ENCODE results near the gene CYP26B1. TPM values are rescaled to one million over a fixed set of nuclear protein-coding genes. Genes with fewer than 3 reads are reported as not detected.
A peak's percentile ranks its signal among the peaks of the same experiment; 100 is the strongest.

The CYP26B1 gene
- total and polyA plus RNA-seq, 4 donors, result 0.47 to 1.8 (median 0.65) TPM

DNA sequence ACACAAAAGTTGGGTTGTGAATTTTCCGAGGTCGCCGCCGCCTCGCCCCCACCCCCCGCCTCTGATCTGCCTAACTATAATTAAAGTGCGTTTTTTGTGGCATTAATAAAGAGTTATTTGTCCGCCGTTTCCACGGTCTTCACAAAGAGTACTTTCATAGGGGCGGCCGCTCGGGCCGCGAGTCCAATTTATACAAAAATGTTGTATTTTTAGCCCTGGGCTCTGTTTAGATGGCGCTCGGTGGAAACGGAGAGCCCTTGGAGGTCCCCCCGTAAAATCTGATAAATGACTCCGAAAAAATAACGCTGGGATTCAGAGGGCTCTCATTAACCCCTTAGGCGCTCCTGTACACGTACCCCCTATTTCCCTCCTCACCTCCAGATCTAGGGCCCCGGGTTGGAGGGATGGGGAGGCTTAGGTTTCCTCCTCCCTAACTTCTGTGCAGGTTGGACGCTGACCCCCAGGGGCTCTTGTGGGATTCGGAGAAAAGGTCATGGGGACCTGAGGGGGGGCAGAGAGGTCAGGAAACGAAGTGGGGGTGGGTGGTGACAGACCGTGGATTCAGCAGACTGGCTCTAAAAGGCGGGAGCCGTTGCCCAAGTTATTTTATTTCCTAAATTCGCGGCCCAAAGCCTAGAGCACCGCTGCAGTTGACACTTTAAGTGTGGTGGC is 1.9 kb downstream of the CYP26B1 start:
- no peak overlapping the region for H3K27ac ChIP-seq (ENCODE audit: low read depth in 1 of 2, low read length in 2 of 2)
- peaks cover 31 to 71% (median 46%) of the 10 kb centered on the region in 4 donors for H3K4me1 ChIP-seq (ENCODE audit: control insufficient read depth in 4 of 4, insufficient read depth in 4 of 4, low read length in 3 of 4)
- DNase-seq (ENCODE audit: low spot score), result no peak
- TF ChIP-seq, protein P1, sequence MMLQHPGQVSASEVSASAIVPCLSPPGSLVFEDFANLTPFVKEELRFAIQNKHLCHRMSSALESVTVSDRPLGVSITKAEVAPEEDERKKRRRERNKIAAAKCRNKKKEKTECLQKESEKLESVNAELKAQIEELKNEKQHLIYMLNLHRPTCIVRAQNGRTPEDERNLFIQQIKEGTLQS (IDR thresholded peaks at IDR 0.05), result no peak
- TF ChIP-seq RXRA (IDR thresholded peaks at IDR 0.05) (no peak), RAD21 (IDR thresholded peaks at IDR 0.05) (no peak), HNF4G (IDR thresholded peaks at IDR 0.05) (no peak), JUND (IDR thresholded peaks at IDR 0.05) (no peak), NR2F2 (IDR thresholded peaks at IDR 0.05) (no peak)
- peaks cover 0 to 7% (median 0%) of the 10 kb centered on the region in 4 donors for H3K9me3 ChIP-seq (ENCODE audit: control insufficient read depth in 4 of 4, low read length in 3 of 4)
- no peak overlapping the region for H3K9ac ChIP-seq (ENCODE audit: low read depth in 1 of 2, low read length in 2 of 2)
- H3K27me3 ChIP-seq (ENCODE audit: control insufficient read depth in 4 of 4, insufficient read depth in 4 of 4, low read length in 3 of 4), result peaks cover 4 to 8% (median 7%) of the 10 kb centered on the region in 4 donors
- WGBS, result 4% methylated on average over 33 of the region's 33 CpGs
- peak overlapping the region in 1 of 3 donors; percentile 47 for H3K4me3 ChIP-seq (ENCODE audit: low read depth in 1 of 3, low read length in 3 of 3)
- no peaks in the 10 kb centered on the region for H3K36me3 ChIP-seq (ENCODE audit: control insufficient read depth in 4 of 4, insufficient read depth in 3 of 4, low read depth in 1 of 4, low read length in 3 of 4)

DNA sequence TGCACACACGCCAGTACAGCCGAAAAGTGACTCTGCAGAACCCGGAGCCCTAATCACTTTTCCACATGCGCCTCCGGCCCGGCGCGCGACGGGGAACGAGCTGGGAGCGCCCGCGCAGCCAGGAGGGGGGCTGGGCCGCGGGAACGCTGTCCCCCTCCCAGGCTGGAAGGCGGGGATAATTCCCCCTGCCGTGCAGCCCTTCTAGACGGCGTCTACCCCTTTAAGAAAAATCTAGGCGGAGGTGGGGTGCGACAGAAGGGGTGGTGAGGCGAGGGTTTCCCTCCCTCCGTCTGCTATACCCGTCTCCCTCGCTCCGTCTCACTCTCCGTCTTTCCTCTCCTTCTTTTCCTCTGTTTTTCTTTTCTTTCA is 2.4 kb downstream of the CYP26B1 start:
- no peaks in the 10 kb centered on the region for H3K36me3 ChIP-seq (ENCODE audit: control insufficient read depth in 4 of 4, insufficient read depth in 3 of 4, low read depth in 1 of 4, low read length in 3 of 4)
- peak; percentile 30 for DNase-seq (ENCODE audit: low spot score)
- peaks cover 0 to 7% (median 0%) of the 10 kb centered on the region in 4 donors for H3K9me3 ChIP-seq (ENCODE audit: control insufficient read depth in 4 of 4, low read length in 3 of 4)
- 3% methylated on average over 29 of the region's 29 CpGs for whole genome bisulfite sequencing
- H3K4me3 ChIP-seq (ENCODE audit: low read depth in 1 of 3, low read length in 3 of 3), result peak overlapping the region in 2 of 3 donors; percentile 37 to 47
- TF ChIP-seq FOXA1 (IDR thresholded peaks at IDR 0.05) (no peak), RXRA (IDR thresholded peaks at IDR 0.05) (no peak), SP1 (IDR thresholded peaks at IDR 0.05) (no peak), HNF4G (IDR thresholded peaks at IDR 0.05) (no peak), TAF1 (conservative IDR thresholded peaks at IDR 0.05) (no peak), HNF4A (conservative IDR thresholded peaks at IDR 0.05) (no peak), FOXA2 (IDR thresholded peaks at IDR 0.05) (no peak), JUND (IDR thresholded peaks at IDR 0.05) (no peak)
- TF ChIP-seq, protein P2, sequence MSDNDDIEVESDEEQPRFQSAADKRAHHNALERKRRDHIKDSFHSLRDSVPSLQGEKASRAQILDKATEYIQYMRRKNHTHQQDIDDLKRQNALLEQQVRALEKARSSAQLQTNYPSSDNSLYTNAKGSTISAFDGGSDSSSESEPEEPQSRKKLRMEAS (IDR thresholded peaks at IDR 0.05), result no peak
- TF ChIP-seq, protein P3, sequence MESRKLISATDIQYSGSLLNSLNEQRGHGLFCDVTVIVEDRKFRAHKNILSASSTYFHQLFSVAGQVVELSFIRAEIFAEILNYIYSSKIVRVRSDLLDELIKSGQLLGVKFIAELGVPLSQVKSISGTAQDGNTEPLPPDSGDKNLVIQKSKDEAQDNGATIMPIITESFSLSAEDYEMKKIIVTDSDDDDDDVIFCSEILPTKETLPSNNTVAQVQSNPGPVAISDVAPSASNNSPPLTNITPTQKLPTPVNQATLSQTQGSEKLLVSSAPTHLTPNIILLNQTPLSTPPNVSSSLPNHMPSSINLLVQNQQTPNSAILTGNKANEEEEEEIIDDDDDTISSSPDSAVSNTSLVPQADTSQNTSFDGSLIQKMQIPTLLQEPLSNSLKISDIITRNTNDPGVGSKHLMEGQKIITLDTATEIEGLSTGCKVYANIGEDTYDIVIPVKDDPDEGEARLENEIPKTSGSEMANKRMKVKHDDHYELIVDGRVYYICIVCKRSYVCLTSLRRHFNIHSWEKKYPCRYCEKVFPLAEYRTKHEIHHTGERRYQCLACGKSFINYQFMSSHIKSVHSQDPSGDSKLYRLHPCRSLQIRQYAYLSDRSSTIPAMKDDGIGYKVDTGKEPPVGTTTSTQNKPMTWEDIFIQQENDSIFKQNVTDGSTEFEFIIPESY (IDR thresholded peaks at IDR 0.05), result no peak
- TF ChIP-seq, protein P4, sequence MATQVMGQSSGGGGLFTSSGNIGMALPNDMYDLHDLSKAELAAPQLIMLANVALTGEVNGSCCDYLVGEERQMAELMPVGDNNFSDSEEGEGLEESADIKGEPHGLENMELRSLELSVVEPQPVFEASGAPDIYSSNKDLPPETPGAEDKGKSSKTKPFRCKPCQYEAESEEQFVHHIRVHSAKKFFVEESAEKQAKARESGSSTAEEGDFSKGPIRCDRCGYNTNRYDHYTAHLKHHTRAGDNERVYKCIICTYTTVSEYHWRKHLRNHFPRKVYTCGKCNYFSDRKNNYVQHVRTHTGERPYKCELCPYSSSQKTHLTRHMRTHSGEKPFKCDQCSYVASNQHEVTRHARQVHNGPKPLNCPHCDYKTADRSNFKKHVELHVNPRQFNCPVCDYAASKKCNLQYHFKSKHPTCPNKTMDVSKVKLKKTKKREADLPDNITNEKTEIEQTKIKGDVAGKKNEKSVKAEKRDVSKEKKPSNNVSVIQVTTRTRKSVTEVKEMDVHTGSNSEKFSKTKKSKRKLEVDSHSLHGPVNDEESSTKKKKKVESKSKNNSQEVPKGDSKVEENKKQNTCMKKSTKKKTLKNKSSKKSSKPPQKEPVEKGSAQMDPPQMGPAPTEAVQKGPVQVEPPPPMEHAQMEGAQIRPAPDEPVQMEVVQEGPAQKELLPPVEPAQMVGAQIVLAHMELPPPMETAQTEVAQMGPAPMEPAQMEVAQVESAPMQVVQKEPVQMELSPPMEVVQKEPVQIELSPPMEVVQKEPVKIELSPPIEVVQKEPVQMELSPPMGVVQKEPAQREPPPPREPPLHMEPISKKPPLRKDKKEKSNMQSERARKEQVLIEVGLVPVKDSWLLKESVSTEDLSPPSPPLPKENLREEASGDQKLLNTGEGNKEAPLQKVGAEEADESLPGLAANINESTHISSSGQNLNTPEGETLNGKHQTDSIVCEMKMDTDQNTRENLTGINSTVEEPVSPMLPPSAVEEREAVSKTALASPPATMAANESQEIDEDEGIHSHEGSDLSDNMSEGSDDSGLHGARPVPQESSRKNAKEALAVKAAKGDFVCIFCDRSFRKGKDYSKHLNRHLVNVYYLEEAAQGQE (IDR thresholded peaks at IDR 0.05), result no peak
- no peak overlapping the region for H3K9ac ChIP-seq (ENCODE audit: low read depth in 1 of 2, low read length in 2 of 2)
- H3K27me3 ChIP-seq (ENCODE audit: control insufficient read depth in 4 of 4, insufficient read depth in 4 of 4, low read length in 3 of 4), result peaks cover 4 to 8% (median 7%) of the 10 kb centered on the region in 4 donors
- peaks cover 31 to 68% (median 46%) of the 10 kb centered on the region in 4 donors for H3K4me1 ChIP-seq (ENCODE audit: control insufficient read depth in 4 of 4, insufficient read depth in 4 of 4, low read length in 3 of 4)
- no peak overlapping the region for H3K27ac ChIP-seq (ENCODE audit: low read depth in 1 of 2, low read length in 2 of 2)

Data from liver (tissue), 9 donors.